SU-DHL-6 (cell line): ENCODE data around the gene CHST6.
"Not testable (repeated sequence)": the region's sequence is repeated elsewhere in the genome, so short reads cannot be mapped to it uniquely, and the experiment has no call there.

Experiments used
- H2AFZ ChIP-seq: fragments of 200-600 bp; sonication (generic); 2 replicates; pipeline ENCODE4 v1.6.1; 2014; ENCODE audit warnings: low read depth, mild to moderate bottlenecking, moderate library complexity, mixed read lengths, antibody characterized with exemption, low read length; ENCODE audit not compliant: severe bottlenecking
- H3F3A ChIP-seq: fragments of 200-600 bp; shearing (Covaris generic); 2 replicates; pipeline ENCODE4 v1.6.0; 2016; ENCODE audit warnings: antibody characterized with exemption, mild to moderate bottlenecking; ENCODE audit not compliant: insufficient read depth
- H3K27ac ChIP-seq: fragments of 200-600 bp; sonication (generic); 2 replicates; pipeline ENCODE4 v1.5.1; 2016; ENCODE audit warnings: low read depth, mild to moderate bottlenecking, low read length, moderate library complexity, mixed read lengths
- H3K27me3 ChIP-seq: fragments of 200-600 bp; sonication (generic), shearing (Covaris generic); 2 replicates; pipeline ENCODE4 v1.6.0; 2014; ENCODE audit warnings: mild to moderate bottlenecking, low read length
- H3K36me3 ChIP-seq: fragments of 200-600 bp; sonication (generic); 2 replicates; pipeline ENCODE4 v1.6.1; 2014; ENCODE audit warnings: mild to moderate bottlenecking, low read length, mixed read lengths
- H3K4me2 ChIP-seq: fragments of 300-600, 200-600 bp; shearing (Covaris generic), sonication (generic); 2 replicates; pipeline ENCODE4 v1.6.0; 2014; ENCODE audit warnings: low read length, low read depth, mild to moderate bottlenecking; ENCODE audit not compliant: poor library complexity, severe bottlenecking
- H3K4me3 ChIP-seq: fragments of 200-600 bp; sonication (generic); 2 replicates; pipeline ENCODE4 v1.5.1; 2014; ENCODE audit warnings: antibody characterized with exemption, low read length, mild to moderate bottlenecking, mixed read lengths; ENCODE audit not compliant: insufficient read depth, poor library complexity, severe bottlenecking
- H3K79me2 ChIP-seq: fragments of 200-600 bp; sonication (generic); 2 replicates; pipeline ENCODE4 v1.6.1; 2014; ENCODE audit warnings: mild to moderate bottlenecking, low read length, moderate library complexity; ENCODE audit not compliant: insufficient read depth
- H3K9ac ChIP-seq: fragments of 200-600 bp; sonication (generic); 2 replicates; pipeline ENCODE4 v1.7.0; 2014; ENCODE audit warnings: mild to moderate bottlenecking, low read length
- H3K9me2 ChIP-seq: fragments of 200-600 bp; sonication (generic); replicated peaks from 2 replicates; pipeline ENCODE4 v1.6.1; 2014; ENCODE audit warnings: low read length; ENCODE audit not compliant: insufficient read depth
- H3K9me3 ChIP-seq: fragments of 200-600 bp; sonication (generic); 2 replicates; pipeline ENCODE4 v1.6.1; 2014; ENCODE audit warnings: low read length, mixed read lengths; ENCODE audit not compliant: insufficient read depth
- H4K20me1 ChIP-seq: fragments of 200-600 bp; sonication (generic); 2 replicates; pipeline ENCODE4 v1.6.1; 2014; ENCODE audit warnings: low read depth, mild to moderate bottlenecking, antibody characterized with exemption, low read length, moderate library complexity, mixed read lengths
- EZH2phosphoT487 ChIP-seq: fragments of 200-600 bp; sonication (generic), shearing (Covaris generic); conservative IDR thresholded peaks from 2 replicates; pipeline ENCODE4 v1.6.1; 2018; ENCODE audit warnings: mild to moderate bottlenecking, antibody characterized with exemption, low read length, moderate library complexity, mixed read lengths
- TF ChIP-seq, protein P1 (sequence below): fragments of 200-600 bp; sonication (generic); IDR thresholded peaks from one replicate; pipeline ENCODE4 v1.5.1; 2017; ENCODE audit warnings: antibody characterized with exemption, mild to moderate bottlenecking, low read length, moderate library complexity; ENCODE audit not compliant: insufficient read depth, poor library complexity, severe bottlenecking

CHST6 gene

GRCh38 chr16:75471723-75472633 lies 23.3 kb downstream of the CHST6 start:
- Histone ChIP-seq H3K9me2 (no peaks in the 10 kb centered on the region), H3K9ac (no peak overlapping the region), H3K79me2 (no peaks in the 10 kb centered on the region), H3K4me3 (no peak overlapping the region), H2AFZ (no peak overlapping the region), H3K36me3 (no peaks in the 10 kb centered on the region), H4K20me1 (no peaks in the 10 kb centered on the region), H3F3A (no peaks in the 10 kb centered on the region), H3K27ac (no peak overlapping the region), H3K4me2 (no peak overlapping the region), H3K27me3 (no peaks in the 10 kb centered on the region), H3K9me3 (no peaks in the 10 kb centered on the region)
- TF ChIP-seq, protein P1, sequence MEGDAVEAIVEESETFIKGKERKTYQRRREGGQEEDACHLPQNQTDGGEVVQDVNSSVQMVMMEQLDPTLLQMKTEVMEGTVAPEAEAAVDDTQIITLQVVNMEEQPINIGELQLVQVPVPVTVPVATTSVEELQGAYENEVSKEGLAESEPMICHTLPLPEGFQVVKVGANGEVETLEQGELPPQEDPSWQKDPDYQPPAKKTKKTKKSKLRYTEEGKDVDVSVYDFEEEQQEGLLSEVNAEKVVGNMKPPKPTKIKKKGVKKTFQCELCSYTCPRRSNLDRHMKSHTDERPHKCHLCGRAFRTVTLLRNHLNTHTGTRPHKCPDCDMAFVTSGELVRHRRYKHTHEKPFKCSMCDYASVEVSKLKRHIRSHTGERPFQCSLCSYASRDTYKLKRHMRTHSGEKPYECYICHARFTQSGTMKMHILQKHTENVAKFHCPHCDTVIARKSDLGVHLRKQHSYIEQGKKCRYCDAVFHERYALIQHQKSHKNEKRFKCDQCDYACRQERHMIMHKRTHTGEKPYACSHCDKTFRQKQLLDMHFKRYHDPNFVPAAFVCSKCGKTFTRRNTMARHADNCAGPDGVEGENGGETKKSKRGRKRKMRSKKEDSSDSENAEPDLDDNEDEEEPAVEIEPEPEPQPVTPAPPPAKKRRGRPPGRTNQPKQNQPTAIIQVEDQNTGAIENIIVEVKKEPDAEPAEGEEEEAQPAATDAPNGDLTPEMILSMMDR, result peak; percentile 58
- no peak for TF ChIP-seq EZH2phosphoT487

GRCh38 chr16:75466760-75467159 lies 28.5 kb downstream of the CHST6 start:
- H3K27ac ChIP-seq, result no peak overlapping the region
- 0 out of 2 replicates have a peak, but pooled peaks cover 3% of the 10 kb centered on the region for H3F3A ChIP-seq
- no peaks in the 10 kb centered on the region for H3K27me3 ChIP-seq
- H3K9me2 ChIP-seq, result no peaks in the 10 kb centered on the region
- H3K36me3 ChIP-seq, result no peaks in the 10 kb centered on the region
- H4K20me1 ChIP-seq, result no peaks in the 10 kb centered on the region
- no peak overlapping the region for H3K9ac ChIP-seq
- no peak overlapping the region for H3K4me2 ChIP-seq
- no peak overlapping the region for H2AFZ ChIP-seq
- H3K9me3 ChIP-seq, result no peaks in the 10 kb centered on the region
- H3K79me2 ChIP-seq, result peaks cover 22% of the 10 kb centered on the region
- TF ChIP-seq, protein P1, result no peak
- no peak for TF ChIP-seq EZH2phosphoT487
- no peak overlapping the region for H3K4me3 ChIP-seq

DNA sequence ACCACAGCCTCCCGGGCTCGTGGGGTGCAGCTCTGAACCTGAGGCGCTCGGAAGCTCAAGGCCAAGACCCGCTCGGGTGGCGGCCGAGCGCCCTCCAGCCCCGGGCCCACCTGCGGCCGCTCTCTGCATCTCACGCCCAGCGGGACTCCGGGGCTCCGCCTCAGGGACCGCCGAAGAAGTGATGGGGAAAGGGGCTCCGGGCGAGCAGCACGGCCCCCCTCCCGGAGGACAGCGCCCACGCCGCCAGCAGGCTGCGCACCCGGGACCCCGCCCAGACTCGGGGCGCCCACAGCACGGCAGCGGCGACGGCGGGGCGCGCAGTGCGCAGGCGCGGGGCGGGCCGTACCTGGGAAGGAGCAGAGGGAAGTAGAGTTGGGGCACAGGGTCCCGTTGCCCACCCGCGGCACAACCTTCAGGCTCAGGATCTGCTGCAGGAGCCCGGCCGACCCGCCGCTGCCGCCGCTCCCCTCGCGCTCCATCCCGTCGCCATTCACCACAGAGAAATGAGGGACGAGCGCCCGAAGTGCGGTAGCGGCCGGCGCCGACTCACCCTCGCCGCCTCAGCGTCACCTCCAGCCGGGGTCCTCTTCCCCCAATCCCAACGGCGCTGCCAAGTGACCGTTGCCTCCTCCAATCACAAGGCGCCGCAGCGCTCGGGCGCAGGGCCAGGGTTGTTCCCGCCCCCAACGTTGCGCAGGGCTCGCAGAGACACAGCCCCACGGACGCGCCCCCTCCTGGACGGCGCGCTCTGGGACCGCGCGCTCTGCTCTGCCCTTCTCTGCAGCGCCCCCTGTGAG lies 30.9 kb downstream of the CHST6 start, which contains the start of gene TMEM170A:
TMEM170A (minus strand) TSS at position 568 of the 797 bp plus-strand sequence; CDS start at position 479, 89 bp downstream.
- no peaks in the 10 kb centered on the region for H3K36me3 ChIP-seq
- no peaks in the 10 kb centered on the region for H4K20me1 ChIP-seq
- no peaks in the 10 kb centered on the region for H3K27me3 ChIP-seq
- peak within 1 kb of the TSS; percentile 69 for H3K4me3 ChIP-seq
- H3F3A ChIP-seq, result 0 out of 2 replicates have a peak, but pooled peaks cover 3% of the 10 kb centered on the region
- peak within 1 kb of the TSS; percentile 78 for H3K9ac ChIP-seq
- TF ChIP-seq, protein P1, result no peak
- TF ChIP-seq EZH2phosphoT487, result no peak
- peak within 1 kb of the TSS; percentile 71 for H2AFZ ChIP-seq
- no peaks in the 10 kb centered on the region for H3K9me2 ChIP-seq
- H3K9me3 ChIP-seq, result no peaks in the 10 kb centered on the region
- H3K79me2 ChIP-seq, result peaks cover 46% of the 10 kb centered on the region
- H3K4me2 ChIP-seq, result peak within 1 kb of the TSS; percentile 82
- H3K27ac ChIP-seq, result peak within 1 kb of the TSS; percentile 65

DNA sequence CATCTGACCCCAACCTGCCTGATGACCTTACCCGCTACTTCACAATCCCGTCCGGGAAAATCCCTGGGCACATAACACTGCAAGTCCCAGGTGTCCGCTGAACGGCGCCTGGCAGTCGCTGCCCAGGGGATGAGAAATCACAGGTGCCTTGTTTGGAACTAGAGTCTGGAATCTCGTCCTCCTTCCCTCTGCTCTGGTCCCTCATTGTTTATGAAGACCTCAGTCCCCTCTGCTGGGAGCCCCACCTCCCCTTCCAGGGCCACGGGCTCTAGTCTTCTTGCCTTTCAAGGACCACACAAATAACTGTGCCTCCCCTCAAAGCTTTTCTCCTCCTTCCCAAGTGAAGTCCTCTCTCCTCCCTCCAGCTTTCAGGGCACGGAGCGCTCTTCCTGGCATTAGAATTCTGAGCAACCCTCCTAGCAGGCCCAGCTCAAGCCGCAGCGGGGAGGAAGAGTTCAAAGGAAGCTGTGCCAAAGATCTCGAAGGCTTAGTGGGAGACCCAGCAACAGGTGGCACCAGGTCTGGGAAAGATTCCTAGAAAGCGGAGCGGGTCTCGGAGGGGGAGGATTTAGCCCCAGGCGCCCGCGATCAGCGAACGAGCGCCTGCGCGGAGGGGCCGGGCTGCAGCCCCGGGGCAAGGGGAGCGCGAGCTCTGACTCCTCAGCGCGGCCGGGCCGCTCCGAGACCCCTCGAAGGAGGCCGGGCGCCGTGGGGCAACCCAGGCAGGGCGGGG lies 31.7 kb downstream of the CHST6 start:
- H3F3A ChIP-seq, H3K27me3 ChIP-seq, H3K9me2 ChIP-seq, H3K36me3 ChIP-seq, H4K20me1 ChIP-seq, H3K27ac ChIP-seq, H3K9me3 ChIP-seq: not testable (repeated sequence)
- peak overlapping the region; percentile 78 for H3K9ac ChIP-seq
- peak overlapping the region; percentile 82 for H3K4me2 ChIP-seq
- H3K4me3 ChIP-seq, result peak overlapping the region; percentile 69
- peak overlapping the region; percentile 71 for H2AFZ ChIP-seq
- H3K79me2 ChIP-seq, result peaks cover 53% of the 10 kb centered on the region
